Caco-2 (cell line): ENCODE results near the gene TXNL1. TPM values are rescaled to one million over a fixed set of nuclear protein-coding genes. Genes with fewer than 3 reads are reported as not detected.

Source experiments
- BruUV-seq: library from RNA; stranded (reverse); fragments of 400-500 nt; replicated peaks from 2 replicates; lab custom pipeline; 2021; lab: Mats Ljungman, UMichigan
- CTCF ChIA-PET: fragments of 300-600 bp; sonication (Branson Sonifier 250); formaldehyde crosslinking; loops from one replicate; lab custom pipeline; 2022; ENCODE audit warnings: antibody characterized with exemption; lab: Charles Lee
- POLR2A ChIA-PET: fragments of 300-600 bp; sonication (Branson Sonifier 250); formaldehyde crosslinking; loops from one replicate; lab custom pipeline; 2022; ENCODE audit warnings: antibody characterized with exemption; lab: Charles Lee
- DNase-seq, 2 experiments: peaks; one replicate each; pipeline versions ENCODE4 v3.0.0 to v3.0.0-alpha.2; 2020 to 2022
- H3K27me3 ChIP-seq: replicated peaks from 2 replicates; pipeline ENCODE4 v1.6.0; 2011; ENCODE audit warnings: low read length; ENCODE audit not compliant: control insufficient read depth, insufficient read depth
- H3K36me3 ChIP-seq: 2 replicates; pipeline ENCODE4 v1.5.1; 2011; ENCODE audit warnings: low read length; ENCODE audit not compliant: control insufficient read depth, insufficient read depth
- H3K4me1 ChIP-seq: fragments of 250-450 bp; sonication (Bioruptor Pico); 2 replicates; pipeline ENCODE4 v1.5.1; 2020; ENCODE audit warnings: mild to moderate bottlenecking
- H3K4me3 ChIP-seq: 2 replicates; pipeline ENCODE4 v1.5.1; 2011; ENCODE audit warnings: low read depth, mild to moderate bottlenecking, control low read depth, low read length
- H3K9me3 ChIP-seq: fragments of 250-450 bp; sonication (Bioruptor Pico); 2 replicates; pipeline ENCODE4 v1.5.1; 2020; ENCODE audit warnings: mild to moderate bottlenecking, moderate library complexity
- H3K27ac Mint-ChIP-seq: one replicate; pipeline ENCODE4 v1.8.0; 2022; ENCODE audit warnings: mixed read lengths; ENCODE audit not compliant: unreplicated experiment
- H3K27me3 Mint-ChIP-seq: one replicate; pipeline ENCODE4 v1.8.0; 2022; ENCODE audit warnings: mixed read lengths; ENCODE audit not compliant: insufficient read depth, unreplicated experiment
- H3K36me3 Mint-ChIP-seq: one replicate; pipeline ENCODE4 v1.8.0; 2022; ENCODE audit warnings: mild to moderate bottlenecking, mixed read lengths; ENCODE audit not compliant: insufficient read depth, unreplicated experiment
- H3K4me1 Mint-ChIP-seq: one replicate; pipeline ENCODE4 v1.8.0; 2022; ENCODE audit warnings: low read depth, mixed read lengths; ENCODE audit not compliant: unreplicated experiment
- H3K4me3 Mint-ChIP-seq: one replicate; pipeline ENCODE4 v1.8.0; 2022; ENCODE audit warnings: mild to moderate bottlenecking, moderate library complexity, mixed read lengths; ENCODE audit not compliant: unreplicated experiment
- H3K9me3 Mint-ChIP-seq: one replicate; pipeline ENCODE4 v1.8.0; 2022; ENCODE audit warnings: mixed read lengths; ENCODE audit not compliant: unreplicated experiment
- CTCF ChIP-seq, 2 experiments: fragments of 200-600 bp in 1 of 2; IDR thresholded peaks; 1 replicate in 1 of 2; 2 replicates in 1 of 2; pipeline versions ENCODE4 v1.5.1 to v1.8.0; 2011 to 2022; ENCODE audit warnings: antibody characterized with exemption in 1 of 2, control low read depth in 1 of 2, inconsistent platforms in 1 of 2, low read depth in 1 of 2, low read length in 1 of 2, mild to moderate bottlenecking in 1 of 2, moderate library complexity in 1 of 2; ENCODE audit not compliant: insufficient read depth in 1 of 2, severe bottlenecking in 1 of 2, unreplicated experiment in 1 of 2
- intact Hi-C: fragments of 100-400 bp; cut with micrococcal nuclease; formaldehyde crosslinking; loops from one replicate; pipeline ENCODE4 v1.10.0; 2022; ENCODE audit not compliant: unreplicated experiment
- total RNA-seq: library from RNA; stranded (reverse); gene quantifications from 2 replicates; pipeline ENCODE4 v1.2.3, GENCODE V29; 2022

The TXNL1 gene
- total RNA-seq, 1 experiment from 2014 or later: 49.0 TPM

- CTCF ChIA-PET: no interaction called here
- no peak for TF ChIP-seq CTCF (IDR thresholded peaks at IDR 0.05; ENCODE audit: insufficient read depth in 1 of 2, low read depth in 1 of 2, low read length in 1 of 2, severe bottlenecking in 1 of 2, unreplicated experiment in 1 of 2)
These were observed 67.4 kb downstream of the TXNL1 start for GRCh38 chr18:56570978-56571377.

GRCh38 chr18:56569416-56569815 is 69.0 kb downstream of the TXNL1 start:
- H3K4me1 Mint-ChIP-seq: peaks cover 5% of the 10 kb centered on the region
- CTCF ChIA-PET: no interaction called here
- POLR2A ChIA-PET: no interaction called here

More at GRCh38 chr18:56570978-56571377, 67.4 kb downstream of the TXNL1 start:
- Mint-ChIP-seq H3K4me1 (peaks cover 5% of the 10 kb centered on the region), H3K27me3 (peaks cover 3% of the 10 kb centered on the region), H3K9me3 (no peaks in the 10 kb centered on the region), H3K4me3 (no peak overlapping the region), H3K27ac (no peak overlapping the region), H3K36me3 (no peaks in the 10 kb centered on the region)
- POLR2A ChIA-PET: no interaction called here
- H3K36me3 ChIP-seq: no peaks in the 10 kb centered on the region
- H3K9me3 ChIP-seq: no peaks in the 10 kb centered on the region
- no peak overlapping the region for H3K4me3 ChIP-seq
- intact Hi-C loops: loop anchor here (10.0 kb wide), 1 partner anchor 216 kb away; no protein-coding TSS in a partner anchor
- no peaks in the 10 kb centered on the region for H3K4me1 ChIP-seq
- H3K27me3 ChIP-seq: no peaks in the 10 kb centered on the region
- no TSS peak for BruUV-seq
- DNase-seq: no peak

GRCh38 chr18:56568986-56569385 is 69.4 kb downstream of the TXNL1 start:
- intact Hi-C loops: no loop called here
- H3K36me3 Mint-ChIP-seq: no peaks in the 10 kb centered on the region
- Histone ChIP-seq H3K4me1 (no peaks in the 10 kb centered on the region), H3K27me3 (no peaks in the 10 kb centered on the region), H3K4me3 (no peak overlapping the region), H3K9me3 (no peaks in the 10 kb centered on the region), H3K36me3 (no peaks in the 10 kb centered on the region)
- H3K9me3 Mint-ChIP-seq: no peaks in the 10 kb centered on the region
- no peak overlapping the region for H3K4me3 Mint-ChIP-seq
- BruUV-seq: no TSS peak
- TF ChIP-seq CTCF (IDR thresholded peaks at IDR 0.05; ENCODE audit: insufficient read depth in 1 of 2, low read depth in 1 of 2, low read length in 1 of 2, severe bottlenecking in 1 of 2, unreplicated experiment in 1 of 2): no peak
- CTCF ChIA-PET: no interaction called here
- H3K4me1 Mint-ChIP-seq: peaks cover 5% of the 10 kb centered on the region
- POLR2A ChIA-PET: no interaction called here
- H3K27me3 Mint-ChIP-seq: peaks cover 3% of the 10 kb centered on the region
- DNase-seq: no peak
- H3K27ac Mint-ChIP-seq: no peak overlapping the region

More at GRCh38 chr18:56569416-56569815, 69.0 kb downstream of the TXNL1 start:
- Mint-ChIP-seq H3K36me3 (no peaks in the 10 kb centered on the region), H3K27me3 (peaks cover 3% of the 10 kb centered on the region), H3K27ac (no peak overlapping the region), H3K4me3 (no peak overlapping the region), H3K9me3 (no peaks in the 10 kb centered on the region)
- intact Hi-C loops: no loop called here
- no peak overlapping the region for H3K4me3 ChIP-seq
- H3K9me3 ChIP-seq: no peaks in the 10 kb centered on the region
- H3K4me1 ChIP-seq: no peaks in the 10 kb centered on the region
- H3K27me3 ChIP-seq: no peaks in the 10 kb centered on the region
- no peaks in the 10 kb centered on the region for H3K36me3 ChIP-seq
- TF ChIP-seq CTCF (IDR thresholded peaks at IDR 0.05; ENCODE audit: insufficient read depth in 1 of 2, low read depth in 1 of 2, low read length in 1 of 2, severe bottlenecking in 1 of 2, unreplicated experiment in 1 of 2): no peak
- no peak for DNase-seq
- BruUV-seq: no TSS peak
